Measurements from ENCODE around the gene FGF13.

Gene FGF13

DNA sequence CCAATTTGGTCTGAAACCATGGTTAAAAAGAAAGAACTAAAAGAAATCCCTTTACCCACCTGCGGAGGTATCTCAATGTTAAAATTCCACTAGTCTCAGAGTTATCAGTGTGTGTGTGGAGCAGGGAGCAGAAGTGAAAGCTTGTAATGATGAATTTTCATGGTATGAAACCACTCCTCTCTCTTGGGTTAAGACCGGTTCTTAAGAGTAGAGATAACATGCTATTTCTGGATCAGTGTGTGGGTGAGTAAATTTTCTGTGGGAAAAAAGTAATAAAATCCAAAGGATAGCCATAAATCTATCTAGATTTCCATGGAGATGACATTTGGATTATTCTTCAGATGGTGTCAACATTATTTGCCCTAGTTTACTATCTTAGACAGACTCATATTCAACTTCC, 3.2 kb downstream of the FGF13 start:
- TF ChIP-seq GATA1 (IDR thresholded peaks at IDR 0.05; ENCODE audit: low read depth, low read length), result no peak
- TF ChIP-seq POLR2A (IDR thresholded peaks at IDR 0.05; ENCODE audit: low read length), result no peak
- no peak for DNase-seq

DNA sequence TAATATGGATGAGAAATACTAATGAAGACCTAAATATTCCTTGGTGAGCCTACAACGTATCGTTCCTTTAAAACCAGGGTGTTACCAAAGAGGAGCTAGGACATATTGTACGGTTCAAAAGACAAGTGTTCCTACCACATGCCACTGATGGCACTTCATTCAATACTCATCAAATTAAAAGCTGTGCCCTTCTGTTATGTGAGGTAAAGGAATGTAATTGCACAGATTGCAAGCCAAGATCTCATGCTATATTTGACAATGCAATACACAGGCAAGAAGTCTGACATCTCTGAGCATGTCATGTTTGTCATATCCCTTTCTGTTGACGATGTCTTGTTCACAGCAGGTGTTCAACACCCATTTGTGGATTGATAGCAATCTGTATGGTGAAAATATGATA, 6.9 kb downstream of the FGF13 start:
- TF ChIP-seq GATA1 (IDR thresholded peaks at IDR 0.05; ENCODE audit: low read depth, low read length) (no peak), POLR2A (IDR thresholded peaks at IDR 0.05; ENCODE audit: low read length) (no peak)
- no peak for DNase-seq

GRCh38 chrX:138704101-138704500, 7.4 kb downstream of the FGF13 start:
- TF ChIP-seq POLR2A (IDR thresholded peaks at IDR 0.05; ENCODE audit: low read length) (no peak), GATA1 (IDR thresholded peaks at IDR 0.05; ENCODE audit: low read depth, low read length) (no peak)
- DNase-seq, result no peak

DNA sequence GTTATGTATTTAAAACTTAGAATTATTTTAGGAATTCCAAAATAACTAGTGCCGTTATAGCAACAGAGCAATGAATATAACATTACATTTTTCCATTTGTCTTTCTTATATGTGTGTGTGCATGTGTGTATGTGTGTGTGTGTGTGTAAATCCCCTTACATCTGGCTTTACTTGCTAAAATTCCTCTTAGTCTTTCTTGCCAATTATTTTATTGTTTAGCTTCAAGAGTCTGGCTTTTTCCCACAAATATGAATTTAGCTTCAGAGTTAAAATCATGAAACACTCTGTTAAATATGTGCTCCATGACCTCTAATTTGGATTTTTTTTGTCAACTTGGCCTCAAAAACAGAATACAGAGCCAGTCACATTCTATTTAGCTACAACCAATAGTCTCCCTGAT, 18.9 kb downstream of the FGF13 start:
- TF ChIP-seq POLR2A (IDR thresholded peaks at IDR 0.05; ENCODE audit: low read length), result no peak
- no peak for DNase-seq

DNA sequence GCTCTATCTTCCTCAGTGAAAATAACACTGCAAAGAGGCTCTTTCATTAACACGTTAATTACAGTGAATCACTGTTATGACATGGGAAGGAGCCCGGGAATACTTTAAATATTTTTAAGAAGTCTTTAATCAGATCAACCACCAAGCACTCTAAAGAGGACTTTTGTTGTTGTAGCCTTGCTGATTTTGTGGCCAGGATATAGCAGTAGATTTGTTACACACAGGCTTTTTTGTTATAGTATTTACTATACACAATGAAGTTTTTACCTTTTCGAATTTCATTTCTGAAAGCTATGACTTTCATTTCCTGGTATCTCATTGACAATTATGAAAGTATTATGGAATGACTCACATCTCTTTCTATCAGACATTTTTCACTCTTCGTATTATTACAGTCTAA, 20.3 kb downstream of the FGF13 start:
- TF ChIP-seq POLR2A (IDR thresholded peaks at IDR 0.05; ENCODE audit: low read length), result no peak
- no peak for TF ChIP-seq GATA1 (IDR thresholded peaks at IDR 0.05; ENCODE audit: low read depth, low read length)
- DNase-seq, result no peak

- TF ChIP-seq GATA1 (IDR thresholded peaks at IDR 0.05; ENCODE audit: low read depth, low read length) (no peak), POLR2A (IDR thresholded peaks at IDR 0.05; ENCODE audit: low read length) (no peak)
- no peak for DNase-seq
These were observed 20.9 kb downstream of the FGF13 start for GRCh38 chrX:138690591-138690990.

DNA sequence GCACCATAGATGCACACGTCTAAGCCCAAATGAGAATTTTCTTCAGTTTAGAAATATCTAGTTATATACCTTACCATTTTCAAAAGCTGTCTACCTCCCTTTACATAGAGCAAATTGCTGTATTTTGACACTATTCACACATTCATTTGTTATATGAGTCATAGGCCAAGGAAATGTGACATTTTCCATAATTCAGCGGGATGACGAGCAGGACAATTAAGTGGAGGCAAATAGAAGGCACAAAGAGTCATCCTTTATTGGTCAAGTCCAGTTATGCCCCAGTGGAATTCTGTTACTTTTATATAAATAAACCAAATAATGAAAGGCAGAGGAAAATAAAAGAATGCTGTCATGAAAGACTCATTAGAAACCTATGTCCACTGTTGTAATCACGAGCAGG, 27.9 kb downstream of the FGF13 start:
- TF ChIP-seq POLR2A (IDR thresholded peaks at IDR 0.05; ENCODE audit: low read length), result no peak
- no peak for TF ChIP-seq GATA1 (IDR thresholded peaks at IDR 0.05; ENCODE audit: low read depth, low read length)
- DNase-seq, result no peak

GRCh38 chrX:138669693-138670092, 41.8 kb downstream of the FGF13 start:
- TF ChIP-seq POLR2A (IDR thresholded peaks at IDR 0.05; ENCODE audit: low read length) (no peak), GATA1 (IDR thresholded peaks at IDR 0.05; ENCODE audit: low read depth, low read length) (no peak)
- no peak for DNase-seq

GRCh38 chrX:138664466-138664865, 47.1 kb downstream of the FGF13 start:
- DNase-seq, result no peak
- TF ChIP-seq POLR2A (IDR thresholded peaks at IDR 0.05; ENCODE audit: low read length), result no peak

DNA sequence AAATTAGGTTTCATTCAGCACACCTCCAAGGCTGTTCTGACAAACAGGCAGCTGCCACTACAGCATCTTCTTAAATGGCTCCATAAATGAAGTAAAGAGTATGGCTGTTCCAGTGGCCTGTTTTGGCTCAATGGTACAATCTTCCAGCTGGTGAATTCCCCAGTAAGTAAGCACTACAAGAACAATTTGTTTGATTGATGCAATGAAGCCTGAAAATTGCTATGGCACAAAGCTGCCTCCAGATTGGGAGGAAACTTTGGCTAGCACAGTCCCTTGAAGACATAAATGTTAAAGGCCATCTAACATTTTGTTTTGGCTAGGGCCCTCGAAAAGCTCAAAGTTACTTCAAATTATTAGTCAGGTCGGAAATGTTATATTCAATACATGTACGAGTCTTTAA, 47.5 kb downstream of the FGF13 start:
- TF ChIP-seq GATA1 (IDR thresholded peaks at IDR 0.05; ENCODE audit: low read depth, low read length) (no peak), POLR2A (IDR thresholded peaks at IDR 0.05; ENCODE audit: low read length) (no peak)
- no peak for DNase-seq

DNA sequence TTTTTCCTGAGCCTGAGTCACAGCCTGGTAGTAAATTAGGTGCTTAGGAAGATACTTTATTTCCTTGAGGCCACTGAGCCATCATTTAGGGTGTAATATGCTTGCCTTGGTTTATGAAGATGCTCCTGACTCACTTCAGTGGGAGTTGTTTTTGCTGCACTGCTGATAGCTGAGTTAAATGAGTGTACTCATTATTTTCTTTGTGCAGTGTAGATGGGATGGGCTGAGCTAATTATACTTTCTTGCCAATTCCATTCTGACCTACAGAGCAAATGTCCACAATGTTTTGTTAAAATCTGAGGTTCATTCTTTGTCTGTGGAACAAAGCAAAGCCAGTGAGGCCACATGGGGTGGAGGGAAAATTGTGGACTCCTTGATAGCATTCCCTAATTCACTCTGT, 60.0 kb downstream of the FGF13 start:
- TF ChIP-seq GATA1 (IDR thresholded peaks at IDR 0.05; ENCODE audit: low read depth, low read length) (no peak), POLR2A (IDR thresholded peaks at IDR 0.05; ENCODE audit: low read length) (no peak)
- no peak for DNase-seq

DNA sequence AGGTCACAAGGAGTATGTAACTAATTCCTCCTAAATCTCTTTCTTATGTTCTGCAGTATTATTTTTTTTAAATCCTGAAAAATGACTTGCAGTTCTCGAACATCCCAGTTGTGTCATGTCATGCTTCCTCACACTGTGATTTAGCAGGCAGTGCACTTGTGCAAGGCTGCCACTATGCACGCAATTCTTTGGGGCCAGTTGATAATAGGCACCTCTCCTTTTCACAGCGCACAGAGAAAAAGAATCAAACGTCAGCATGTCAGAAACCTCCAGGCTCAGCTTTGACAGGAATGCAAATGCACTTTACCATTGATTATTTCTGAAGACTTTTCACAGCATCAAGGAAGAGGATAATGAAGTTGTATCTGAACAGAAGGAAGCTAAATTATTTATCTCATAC, 62.9 kb downstream of the FGF13 start:
- no peak for TF ChIP-seq GATA1 (IDR thresholded peaks at IDR 0.05; ENCODE audit: low read depth, low read length)
- TF ChIP-seq POLR2A (IDR thresholded peaks at IDR 0.05; ENCODE audit: low read length), result no peak
- DNase-seq, result no peak

GRCh38 chrX:138638996-138639395, 72.5 kb downstream of the FGF13 start:
- DNase-seq, result no peak
- TF ChIP-seq POLR2A (IDR thresholded peaks at IDR 0.05; ENCODE audit: low read length) (no peak), GATA1 (IDR thresholded peaks at IDR 0.05; ENCODE audit: low read depth, low read length) (no peak)

All from erythroblast (primary cell).